Mesothelial cell of epicardium (in vitro differentiated cells): Measurements from ENCODE around the gene PFDN1. TPM values are rescaled to one million over a fixed set of nuclear protein-coding genes. Genes with fewer than 3 reads are reported as not detected.

Source experiments
- DNase-seq, 2 experiments: peaks; one replicate each; pipeline ENCODE4 v3.0.0; 2021; ENCODE audit warnings: low spot score in 2 of 2; ENCODE audit not compliant: unreplicated experiment in 2 of 2
- H3K27ac Mint-ChIP-seq: 2 replicates; pipeline ENCODE4 v1.8.0; 2021; ENCODE audit warnings: mixed read lengths
- H3K27me3 Mint-ChIP-seq: 2 replicates; pipeline ENCODE4 v1.8.0; 2021; ENCODE audit warnings: low read depth, mixed read lengths
- H3K36me3 Mint-ChIP-seq: 2 replicates; pipeline ENCODE4 v1.8.0; 2021; ENCODE audit warnings: mixed read lengths
- H3K4me1 Mint-ChIP-seq: 2 replicates; pipeline ENCODE4 v1.8.0; 2021; ENCODE audit warnings: mixed read lengths
- H3K4me3 Mint-ChIP-seq: 2 replicates; pipeline ENCODE4 v1.8.0; 2021; ENCODE audit warnings: mild to moderate bottlenecking, moderate library complexity, mixed read lengths
- H3K9me3 Mint-ChIP-seq: 2 replicates; pipeline ENCODE4 v1.8.0; 2021; ENCODE audit warnings: mixed read lengths
- total RNA-seq: library from RNA; stranded (reverse); gene quantifications from 3 replicates; pipeline ENCODE4 v1.2.1, GENCODE V29; 2021
- TF ChIP-seq, protein P1 (sequence below): fragments of 200-600 bp; sonication (generic); IDR thresholded peaks from one replicate; pipeline ENCODE4 v1.5.0; 2021; ENCODE audit warnings: antibody characterized with exemption; ENCODE audit not compliant: unreplicated experiment

The PFDN1 gene
- total RNA-seq, 1 donor from 2014 or later, result 57.2 TPM

DNA sequence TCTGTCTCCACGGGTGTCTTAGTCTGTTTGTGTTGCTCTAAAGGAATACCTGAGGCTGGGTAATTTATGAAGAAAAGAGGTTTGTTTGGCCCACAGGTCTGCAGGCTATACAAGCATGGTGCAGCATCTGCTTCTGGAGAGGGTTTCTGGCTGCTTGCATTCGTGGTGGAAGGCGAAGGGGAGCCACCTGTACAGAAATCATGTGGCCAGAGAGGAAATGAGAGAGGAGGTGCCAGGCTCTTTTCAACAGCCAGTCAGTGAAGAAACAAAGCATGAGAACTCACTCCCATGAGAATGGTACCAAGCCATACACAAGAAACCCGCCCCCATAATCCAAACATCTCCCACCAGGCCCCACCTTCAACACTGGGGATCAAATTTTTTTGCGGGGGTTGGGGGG, 53.4 kb downstream of the PFDN1 start:
- Mint-ChIP-seq H3K27ac (no peak overlapping the region), H3K9me3 (no peaks in the 10 kb centered on the region), H3K27me3 (no peaks in the 10 kb centered on the region), H3K36me3 (peaks cover 11% of the 10 kb centered on the region), H3K4me1 (peaks cover 14% of the 10 kb centered on the region), H3K4me3 (no peak overlapping the region)
- TF ChIP-seq, protein P1, sequence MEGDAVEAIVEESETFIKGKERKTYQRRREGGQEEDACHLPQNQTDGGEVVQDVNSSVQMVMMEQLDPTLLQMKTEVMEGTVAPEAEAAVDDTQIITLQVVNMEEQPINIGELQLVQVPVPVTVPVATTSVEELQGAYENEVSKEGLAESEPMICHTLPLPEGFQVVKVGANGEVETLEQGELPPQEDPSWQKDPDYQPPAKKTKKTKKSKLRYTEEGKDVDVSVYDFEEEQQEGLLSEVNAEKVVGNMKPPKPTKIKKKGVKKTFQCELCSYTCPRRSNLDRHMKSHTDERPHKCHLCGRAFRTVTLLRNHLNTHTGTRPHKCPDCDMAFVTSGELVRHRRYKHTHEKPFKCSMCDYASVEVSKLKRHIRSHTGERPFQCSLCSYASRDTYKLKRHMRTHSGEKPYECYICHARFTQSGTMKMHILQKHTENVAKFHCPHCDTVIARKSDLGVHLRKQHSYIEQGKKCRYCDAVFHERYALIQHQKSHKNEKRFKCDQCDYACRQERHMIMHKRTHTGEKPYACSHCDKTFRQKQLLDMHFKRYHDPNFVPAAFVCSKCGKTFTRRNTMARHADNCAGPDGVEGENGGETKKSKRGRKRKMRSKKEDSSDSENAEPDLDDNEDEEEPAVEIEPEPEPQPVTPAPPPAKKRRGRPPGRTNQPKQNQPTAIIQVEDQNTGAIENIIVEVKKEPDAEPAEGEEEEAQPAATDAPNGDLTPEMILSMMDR, result no peak
- DNase-seq, result no peak

DNA sequence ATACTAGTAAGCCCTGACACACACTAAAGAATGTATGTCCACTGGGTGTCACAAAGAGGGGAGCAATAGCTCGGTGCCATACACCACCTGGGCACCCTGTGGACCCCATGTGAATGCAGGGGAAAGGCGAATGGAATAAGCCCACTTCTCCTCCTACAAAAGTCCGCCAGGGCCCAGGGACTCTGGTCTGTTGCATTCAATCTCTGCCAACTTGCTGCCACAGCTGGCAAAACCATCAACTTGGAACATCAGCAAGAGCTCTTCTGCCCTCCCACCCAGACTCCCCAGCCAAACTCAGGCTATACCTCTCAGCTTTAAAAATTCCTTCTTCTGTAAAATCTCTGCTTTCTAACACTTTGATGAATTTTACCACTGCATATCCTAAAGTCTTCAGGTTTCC, 54.5 kb downstream of the PFDN1 start:
- TF ChIP-seq, protein P1, result no peak
- H3K4me1 Mint-ChIP-seq, result peaks cover 16% of the 10 kb centered on the region
- no peak overlapping the region for H3K27ac Mint-ChIP-seq
- peaks cover 11% of the 10 kb centered on the region for H3K36me3 Mint-ChIP-seq
- no peak for DNase-seq
- no peak overlapping the region for H3K4me3 Mint-ChIP-seq
- H3K9me3 Mint-ChIP-seq, result no peaks in the 10 kb centered on the region
- no peaks in the 10 kb centered on the region for H3K27me3 Mint-ChIP-seq

DNA sequence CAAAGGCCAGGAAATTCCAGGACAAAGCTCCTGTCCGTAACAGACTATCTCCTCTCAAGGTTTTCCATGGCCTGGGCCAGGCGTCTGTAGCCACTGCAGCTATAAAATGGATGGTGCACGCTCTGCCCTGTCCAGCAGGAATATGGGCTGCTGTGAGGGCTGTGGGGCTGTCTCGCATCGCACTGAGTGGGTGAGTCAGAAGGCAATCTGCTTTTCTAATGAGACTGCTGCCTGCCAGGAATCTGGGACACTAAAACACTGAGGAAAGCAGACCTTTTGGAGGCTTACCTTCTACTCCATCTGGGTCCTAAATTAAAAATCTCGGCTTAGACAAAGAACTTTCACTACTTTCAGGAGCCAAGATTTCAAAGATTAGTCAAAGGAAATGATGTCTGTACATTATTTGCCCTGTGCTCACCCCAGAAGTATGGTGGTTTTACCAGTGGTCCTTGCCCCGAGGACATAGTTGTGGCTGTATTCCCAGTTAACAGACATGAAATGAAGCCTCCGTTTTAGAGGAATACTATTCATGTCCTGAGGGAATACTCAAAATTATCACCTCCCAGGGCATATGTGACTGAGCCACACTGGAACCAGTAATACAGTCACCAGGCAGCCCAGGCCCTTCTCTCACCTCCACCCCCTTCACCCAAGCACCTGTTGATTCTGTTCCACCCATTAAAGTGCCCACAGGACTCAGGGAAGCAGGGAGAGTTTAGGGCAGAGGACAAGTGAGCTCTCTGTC, 56.4 kb downstream of the PFDN1 start:
- Mint-ChIP-seq H3K9me3 (no peaks in the 10 kb centered on the region), H3K27me3 (no peaks in the 10 kb centered on the region), H3K4me3 (no peak overlapping the region), H3K36me3 (peaks cover 11% of the 10 kb centered on the region), H3K27ac (peak overlapping the region; percentile 78), H3K4me1 (peaks cover 22% of the 10 kb centered on the region)
- TF ChIP-seq, protein P1, result no peak
- no peak for DNase-seq

DNA sequence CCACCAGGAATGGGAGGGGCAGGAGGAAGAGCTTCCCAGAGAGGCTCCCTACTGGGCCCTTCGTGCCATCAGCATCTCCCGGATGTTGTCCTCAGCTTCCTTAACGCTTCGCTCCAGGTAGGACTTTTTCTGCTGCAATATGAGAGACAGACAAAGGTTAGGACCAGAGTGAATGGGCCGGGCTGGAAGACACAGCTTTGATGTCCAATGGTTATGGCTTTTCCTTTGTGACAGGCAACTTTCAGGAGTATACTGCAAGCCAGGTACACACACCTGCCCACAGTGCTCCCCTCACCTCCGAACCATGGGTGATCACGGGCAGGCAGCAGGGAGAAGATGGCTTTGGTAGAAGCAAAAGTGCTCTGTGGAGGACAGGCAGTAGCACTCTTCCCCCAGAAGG, 57.0 kb downstream of the PFDN1 start:
- Mint-ChIP-seq H3K4me1 (peaks cover 29% of the 10 kb centered on the region), H3K27me3 (no peaks in the 10 kb centered on the region), H3K4me3 (no peak overlapping the region), H3K9me3 (no peaks in the 10 kb centered on the region), H3K27ac (peak overlapping the region; percentile 78), H3K36me3 (peaks cover 11% of the 10 kb centered on the region)
- no peak for DNase-seq
- TF ChIP-seq, protein P1, result no peak

DNA sequence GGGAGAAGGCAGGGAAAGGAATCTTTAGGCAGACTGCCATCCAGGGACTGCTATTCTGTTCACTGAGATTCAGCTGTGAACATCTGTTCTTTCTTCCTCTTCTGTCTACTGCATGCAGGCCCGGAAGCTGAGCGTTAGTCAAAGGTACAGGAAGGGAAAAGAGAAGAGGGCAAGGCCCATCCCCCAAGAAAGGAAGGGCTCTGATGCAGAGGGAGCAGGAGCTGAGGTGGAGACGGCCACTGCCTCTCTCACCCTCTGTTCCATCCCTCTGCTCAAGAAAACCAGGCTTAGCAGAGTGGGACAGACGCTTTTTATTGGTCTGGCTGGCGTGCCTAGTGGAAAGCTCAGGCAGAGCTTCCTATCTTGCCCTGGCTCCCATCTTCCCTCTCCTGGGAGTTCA, 57.6 kb downstream of the PFDN1 start:
- Mint-ChIP-seq H3K9me3 (no peaks in the 10 kb centered on the region), H3K27ac (peak overlapping the region; percentile 89), H3K27me3 (no peaks in the 10 kb centered on the region), H3K36me3 (peaks cover 8% of the 10 kb centered on the region), H3K4me1 (peaks cover 30% of the 10 kb centered on the region), H3K4me3 (no peak overlapping the region)
- TF ChIP-seq, protein P1, result no peak
- no peak for DNase-seq
